Skin of body (tissue), 2 donors: ENCODE measurements around the gene KIFC3. TPM values are rescaled to one million over a fixed set of nuclear protein-coding genes. Genes with fewer than 3 reads are reported as not detected.
"Not testable (repeated sequence)": the region's sequence is repeated elsewhere in the genome, so short reads cannot be mapped to it uniquely, and the experiment has no call there.

ENCODE experiments used
- DNase-seq: peaks from one replicate; lab custom pipeline; 2025; lab: John Stamatoyannopoulos, UW
- total RNA-seq: library from RNA; depleted of rRNA; stranded (reverse); fragments of >200 nt; gene quantifications from one replicate; pipeline ENCODE4 v1.2.3, GENCODE V29; 2014

The KIFC3 gene, protein sequence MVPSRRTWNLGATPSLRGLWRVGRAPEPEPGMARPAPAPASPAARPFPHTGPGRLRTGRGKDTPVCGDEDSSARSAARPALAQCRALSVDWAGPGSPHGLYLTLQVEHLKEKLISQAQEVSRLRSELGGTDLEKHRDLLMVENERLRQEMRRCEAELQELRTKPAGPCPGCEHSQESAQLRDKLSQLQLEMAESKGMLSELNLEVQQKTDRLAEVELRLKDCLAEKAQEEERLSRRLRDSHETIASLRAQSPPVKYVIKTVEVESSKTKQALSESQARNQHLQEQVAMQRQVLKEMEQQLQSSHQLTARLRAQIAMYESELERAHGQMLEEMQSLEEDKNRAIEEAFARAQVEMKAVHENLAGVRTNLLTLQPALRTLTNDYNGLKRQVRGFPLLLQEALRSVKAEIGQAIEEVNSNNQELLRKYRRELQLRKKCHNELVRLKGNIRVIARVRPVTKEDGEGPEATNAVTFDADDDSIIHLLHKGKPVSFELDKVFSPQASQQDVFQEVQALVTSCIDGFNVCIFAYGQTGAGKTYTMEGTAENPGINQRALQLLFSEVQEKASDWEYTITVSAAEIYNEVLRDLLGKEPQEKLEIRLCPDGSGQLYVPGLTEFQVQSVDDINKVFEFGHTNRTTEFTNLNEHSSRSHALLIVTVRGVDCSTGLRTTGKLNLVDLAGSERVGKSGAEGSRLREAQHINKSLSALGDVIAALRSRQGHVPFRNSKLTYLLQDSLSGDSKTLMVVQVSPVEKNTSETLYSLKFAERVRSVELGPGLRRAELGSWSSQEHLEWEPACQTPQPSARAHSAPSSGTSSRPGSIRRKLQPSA
- 21.3 TPM for total RNA-seq

DNA sequence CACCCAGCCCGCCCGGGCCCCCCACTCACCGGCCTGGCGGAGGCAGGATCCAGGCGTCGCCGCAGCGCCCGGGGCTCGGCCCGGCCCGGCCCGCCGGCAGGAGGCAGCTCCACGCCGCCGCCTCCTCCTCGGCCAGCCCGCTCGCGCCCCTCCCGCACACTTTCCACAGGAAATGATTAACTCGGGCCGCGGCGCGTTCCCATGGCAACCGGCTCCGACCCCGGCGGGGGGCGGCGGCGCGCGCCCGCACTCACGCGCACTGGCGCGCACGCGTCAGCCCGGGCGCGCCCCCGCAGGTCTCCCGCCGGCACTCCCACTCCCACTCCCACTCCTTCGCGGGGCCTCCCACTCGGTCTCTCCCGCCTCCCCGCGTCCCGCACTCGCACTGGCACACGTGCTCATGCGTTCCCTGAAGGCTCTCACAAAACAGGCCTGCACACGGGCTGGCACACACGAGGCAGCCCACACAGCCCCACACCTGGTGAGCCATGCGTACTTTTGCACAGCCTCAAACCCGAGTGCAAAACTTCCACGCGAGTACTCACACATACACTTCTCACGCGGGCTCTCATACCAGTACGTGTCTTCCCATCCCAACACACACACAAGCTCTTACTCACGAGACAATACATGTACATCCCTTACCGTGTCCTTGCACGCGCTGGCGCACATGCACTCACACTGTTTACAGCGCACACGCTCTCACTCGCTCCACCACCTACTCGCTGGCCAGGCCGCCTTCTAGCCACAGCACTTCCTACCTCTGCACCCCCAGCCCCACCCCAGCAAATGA, at the start of gene KIFC3:
TSS of gene KIFC3 (minus strand) at position 151 of the 793 bp plus-strand sequence. CDS start 4,248 bp downstream, outside the sequence.
- peak; percentile 48 for DNase-seq

DNA sequence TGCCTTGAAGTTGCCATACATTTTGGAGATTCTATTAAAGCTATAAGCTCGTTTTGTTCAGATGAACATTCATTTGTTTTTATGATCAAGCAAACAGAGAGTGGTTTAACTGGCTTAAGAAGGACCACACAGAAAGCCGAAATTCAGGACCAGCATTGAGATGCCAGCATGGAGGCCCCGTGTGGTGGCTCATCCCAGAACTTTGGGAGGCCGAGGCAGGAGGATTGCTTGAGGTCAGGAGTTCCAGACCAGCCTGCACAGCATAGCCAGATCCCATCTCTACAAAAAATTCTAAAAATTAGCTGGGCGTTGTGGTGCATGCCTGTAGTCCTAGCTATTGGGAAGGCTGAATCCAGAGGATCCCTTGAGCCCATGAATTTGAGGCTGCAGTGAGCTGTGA, 45.9 kb upstream of the KIFC3 start:
- DNase-seq, result no peak

DNA sequence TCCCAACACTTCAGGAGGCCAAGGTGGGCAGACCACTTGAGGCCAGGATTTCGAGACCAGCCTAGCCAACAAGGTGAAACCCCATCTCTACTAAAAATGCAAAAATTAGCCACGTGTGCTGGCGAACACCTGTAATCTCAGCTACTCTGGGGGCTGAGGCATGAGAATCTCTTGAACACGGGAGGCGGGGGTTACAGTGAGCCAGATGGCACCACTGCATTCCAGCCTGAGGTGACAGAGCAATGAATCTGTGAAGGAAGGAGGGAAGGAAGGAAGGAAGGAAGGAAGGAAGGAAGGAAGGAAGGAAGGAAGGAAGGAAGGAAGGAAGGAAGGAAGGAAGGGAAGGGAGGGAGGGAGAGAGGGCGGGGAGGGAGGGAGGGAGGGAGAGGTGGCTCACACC, 44.6 kb upstream of the KIFC3 start:
- DNase-seq, result not testable (repeated sequence)

DNA sequence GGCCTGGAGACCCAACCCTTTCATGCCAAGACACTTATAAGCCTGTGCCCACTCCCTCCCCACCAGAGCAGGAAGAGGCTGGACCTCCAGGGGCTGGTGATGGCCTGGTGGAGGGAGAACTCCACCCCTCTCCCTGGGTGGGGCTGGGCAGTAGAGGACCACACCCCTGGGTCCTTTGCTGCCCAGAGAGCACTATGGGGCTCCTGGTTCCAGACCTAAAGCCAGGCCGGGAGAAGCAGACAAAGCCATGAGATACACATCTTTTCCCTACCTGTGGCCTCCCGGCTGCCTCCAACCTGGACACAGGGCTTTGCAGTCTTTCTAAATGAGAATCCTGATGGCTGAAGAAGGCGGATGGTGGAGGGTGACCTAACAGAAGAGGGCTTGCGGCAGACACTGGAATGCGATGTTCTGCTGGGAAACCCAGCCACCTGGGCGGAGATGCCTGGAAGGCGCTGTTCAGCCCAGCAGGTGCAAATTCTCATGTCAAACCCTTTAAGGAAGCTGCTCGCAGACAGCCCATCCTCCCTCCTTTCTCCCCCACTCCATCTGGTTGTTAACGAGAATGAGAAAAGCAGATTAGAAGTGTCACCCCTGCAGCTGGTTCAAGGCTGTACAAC, 43.9 kb upstream of the KIFC3 start:
- no peak for DNase-seq

DNA sequence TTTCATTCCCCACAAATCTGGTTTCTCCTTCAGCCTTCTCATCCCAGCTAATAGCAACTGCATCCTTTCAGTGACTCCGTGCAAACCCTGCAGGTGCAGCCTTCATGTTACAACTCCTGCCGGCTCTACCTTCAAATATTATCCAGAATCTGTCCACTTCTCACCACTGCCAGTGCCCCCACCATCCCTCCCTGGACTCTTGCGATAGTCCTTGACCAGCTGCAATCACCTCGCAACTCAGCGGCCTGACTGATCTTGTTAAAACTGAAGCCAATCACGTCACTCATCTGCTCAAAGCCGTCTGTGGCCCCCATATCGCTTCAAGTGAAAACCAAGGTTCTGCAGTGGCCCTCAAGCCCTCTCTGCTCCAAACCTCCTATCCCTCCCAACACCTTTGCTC, 42.8 kb upstream of the KIFC3 start:
- no peak for DNase-seq

DNA sequence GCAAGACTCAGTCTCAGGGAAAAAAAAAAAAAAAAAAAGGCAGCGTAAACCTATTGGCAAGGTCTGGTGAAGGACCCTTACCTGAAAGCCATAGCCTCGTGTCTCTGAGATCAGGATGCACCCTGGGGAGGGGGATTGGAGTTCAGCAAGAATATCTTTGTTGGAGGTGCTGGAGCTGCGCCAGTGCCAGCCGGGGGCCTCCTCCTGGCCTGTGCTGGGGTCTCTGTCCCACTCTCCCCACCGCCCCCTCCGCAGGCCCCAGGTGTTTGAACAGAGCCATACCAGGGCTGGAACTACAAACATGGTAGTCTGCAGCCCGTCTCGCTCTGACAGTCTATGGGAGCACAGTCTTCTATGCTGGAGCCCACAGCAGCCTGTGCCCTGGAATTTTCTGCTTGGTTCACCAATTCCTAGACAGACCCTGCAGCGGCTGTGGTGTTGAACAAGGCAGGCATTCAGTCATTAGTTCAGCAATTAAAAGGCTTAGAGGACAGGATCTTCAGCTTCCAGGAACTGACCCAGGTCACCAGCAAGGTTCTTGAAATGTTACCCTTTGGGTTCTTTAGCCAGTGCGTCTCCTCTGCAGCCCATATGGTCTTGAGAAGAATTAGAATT, 42.2 kb upstream of the KIFC3 start:
- DNase-seq, result no peak

DNA sequence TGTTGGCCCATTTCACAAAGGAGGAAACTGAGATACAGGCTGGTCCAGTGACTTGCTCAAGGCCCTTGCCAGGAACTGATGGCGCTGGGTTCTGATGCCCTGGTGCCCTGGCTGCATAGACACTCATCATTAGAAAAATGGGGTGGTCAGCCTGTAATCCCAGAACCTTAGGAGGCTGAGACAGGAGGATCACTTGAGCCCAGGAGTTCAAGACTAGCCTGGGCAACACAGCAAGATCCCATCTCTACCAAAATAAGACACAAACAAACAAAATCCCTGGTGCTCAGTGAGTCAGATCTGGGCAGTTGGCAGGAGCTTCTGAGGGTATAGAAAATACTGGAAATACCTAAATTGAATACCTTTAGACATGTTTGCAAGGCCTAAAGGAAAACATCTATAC, 41.1 kb upstream of the KIFC3 start:
- DNase-seq, result no peak

DNA sequence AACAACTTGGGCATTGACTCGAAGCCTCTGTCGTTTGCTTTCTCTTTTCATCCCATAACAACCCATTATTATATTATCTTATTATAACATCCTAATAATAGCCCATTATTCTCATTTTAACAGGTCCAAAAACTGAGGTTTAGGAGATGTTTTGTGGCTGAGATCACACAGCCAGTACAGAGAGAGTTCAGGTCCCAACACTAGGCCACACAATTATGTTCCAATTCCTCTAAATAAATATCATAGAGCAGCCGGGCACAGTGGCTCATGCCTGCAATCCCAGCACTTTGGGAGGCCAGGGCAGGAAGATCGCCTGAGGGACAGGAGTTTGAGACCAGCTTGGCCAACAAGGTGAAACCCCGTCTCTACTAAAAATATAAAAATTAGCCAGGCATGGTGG, 40.3 kb upstream of the KIFC3 start:
- no peak for DNase-seq

DNA sequence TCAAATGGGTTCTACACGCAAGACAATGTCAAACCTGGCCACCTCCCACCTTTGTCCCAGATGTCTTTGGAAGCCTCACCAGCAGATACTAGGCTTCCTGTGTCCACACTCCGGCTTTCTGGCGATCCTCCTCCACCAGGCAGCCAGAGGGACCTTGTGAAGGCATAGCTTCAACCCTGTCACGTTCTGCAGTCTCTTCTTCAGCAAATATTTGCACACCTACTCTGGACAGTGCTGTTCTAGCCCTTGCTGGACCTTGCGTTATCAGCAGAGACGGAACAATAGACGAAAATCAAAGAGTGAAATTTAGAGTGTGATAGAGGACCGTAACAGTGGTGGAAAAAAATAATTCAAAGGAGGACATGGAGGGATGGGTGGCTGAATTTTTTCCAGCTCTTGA, 38.5 kb upstream of the KIFC3 start:
- no peak for DNase-seq

DNA sequence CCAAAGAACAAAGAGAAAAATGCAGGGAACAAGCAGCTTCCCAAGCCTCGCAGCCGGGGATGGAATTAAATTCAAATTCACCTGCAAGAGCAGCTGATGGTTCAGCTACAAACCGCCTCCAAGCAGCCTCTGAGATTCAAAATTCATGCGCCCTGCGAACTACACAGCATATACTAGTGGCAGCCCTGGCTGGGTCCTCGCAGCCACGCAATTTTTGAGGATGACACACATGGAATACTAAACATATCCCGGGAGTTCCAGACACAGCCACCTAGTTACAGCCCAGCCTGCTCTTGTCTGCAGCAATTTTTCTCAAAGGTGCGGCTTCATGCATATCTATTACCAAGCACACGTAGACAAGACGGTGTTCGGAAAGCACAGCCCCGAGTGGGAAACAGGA, 35.9 kb upstream of the KIFC3 start:
- DNase-seq, result no peak

DNA sequence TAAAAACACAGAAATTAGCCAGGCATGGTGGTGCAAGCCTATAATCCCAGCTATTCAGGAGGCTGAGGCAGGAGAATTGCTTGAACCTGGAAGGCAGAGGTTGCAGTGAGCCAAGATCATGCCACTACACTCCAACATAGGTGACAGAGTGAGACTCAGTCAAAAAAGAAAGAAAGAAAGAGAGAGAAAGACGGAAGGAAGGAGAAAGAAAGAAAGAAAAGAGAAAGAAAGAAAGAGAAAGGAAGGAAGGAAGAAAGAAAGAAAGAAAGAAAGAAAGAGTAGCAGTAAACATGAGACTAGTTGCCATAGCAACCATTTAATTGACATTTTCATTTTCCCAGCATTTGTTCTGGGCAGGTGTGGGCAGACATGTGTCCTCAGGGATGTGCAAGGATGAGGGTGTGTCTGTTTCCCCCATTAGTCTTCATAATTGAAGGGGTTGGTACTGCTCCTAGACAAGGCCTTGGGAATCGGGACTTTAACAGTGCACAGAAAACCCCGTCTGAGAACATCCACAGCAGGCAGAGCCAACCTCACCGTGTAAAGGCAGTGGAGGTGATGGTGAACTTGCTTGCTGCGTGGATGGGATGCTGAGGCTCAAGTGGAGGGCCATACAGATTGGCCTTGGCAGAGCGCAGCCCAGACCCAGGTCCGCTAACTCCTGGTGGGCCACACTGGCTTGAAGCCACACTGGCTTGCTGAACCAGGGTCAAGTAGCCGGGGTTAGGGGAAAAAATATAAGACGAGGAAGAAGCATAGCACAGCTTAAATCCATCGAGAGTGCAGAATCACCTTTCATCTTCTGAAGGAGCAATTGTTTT, 35.2 kb upstream of the KIFC3 start:
- no peak for DNase-seq

DNA sequence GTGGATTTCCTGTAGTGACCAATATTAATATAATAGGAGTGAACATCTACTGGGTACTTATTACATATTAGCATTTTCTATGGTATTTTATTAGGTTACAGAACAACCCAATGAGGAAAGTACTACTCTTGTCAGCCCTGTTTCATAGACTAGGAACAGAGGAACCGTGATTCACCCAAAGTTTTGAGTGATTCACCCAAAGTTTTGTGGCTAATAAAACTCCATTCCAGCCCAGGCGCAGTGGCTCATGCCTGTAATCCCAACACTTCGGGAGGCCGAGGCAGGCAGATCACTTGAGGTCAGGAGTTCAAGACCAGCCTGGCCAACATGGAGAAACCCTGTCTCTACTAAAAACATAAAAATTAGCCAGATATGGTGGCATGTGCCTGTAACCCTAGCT, 33.1 kb upstream of the KIFC3 start:
- not testable (repeated sequence) for DNase-seq

DNA sequence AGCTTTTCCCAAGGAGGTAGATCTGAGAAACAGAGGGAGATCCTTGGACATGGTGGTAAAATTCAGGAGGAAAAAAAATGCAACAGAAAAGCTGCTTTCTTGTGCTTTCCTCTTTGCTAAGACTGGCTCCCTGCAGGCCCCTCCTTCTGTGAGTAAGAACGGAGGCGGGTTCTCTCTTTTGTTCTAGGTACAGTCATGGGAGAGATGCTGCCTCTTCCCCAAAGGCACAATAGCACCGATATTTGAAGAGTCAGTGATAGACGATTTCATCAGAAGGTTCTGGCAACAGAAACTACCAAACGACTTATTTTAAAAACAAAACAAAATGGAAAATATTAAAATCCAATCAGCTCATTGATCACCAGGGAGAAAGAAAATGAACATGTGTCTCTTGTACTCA, 32.6 kb upstream of the KIFC3 start:
- DNase-seq, result no peak

DNA sequence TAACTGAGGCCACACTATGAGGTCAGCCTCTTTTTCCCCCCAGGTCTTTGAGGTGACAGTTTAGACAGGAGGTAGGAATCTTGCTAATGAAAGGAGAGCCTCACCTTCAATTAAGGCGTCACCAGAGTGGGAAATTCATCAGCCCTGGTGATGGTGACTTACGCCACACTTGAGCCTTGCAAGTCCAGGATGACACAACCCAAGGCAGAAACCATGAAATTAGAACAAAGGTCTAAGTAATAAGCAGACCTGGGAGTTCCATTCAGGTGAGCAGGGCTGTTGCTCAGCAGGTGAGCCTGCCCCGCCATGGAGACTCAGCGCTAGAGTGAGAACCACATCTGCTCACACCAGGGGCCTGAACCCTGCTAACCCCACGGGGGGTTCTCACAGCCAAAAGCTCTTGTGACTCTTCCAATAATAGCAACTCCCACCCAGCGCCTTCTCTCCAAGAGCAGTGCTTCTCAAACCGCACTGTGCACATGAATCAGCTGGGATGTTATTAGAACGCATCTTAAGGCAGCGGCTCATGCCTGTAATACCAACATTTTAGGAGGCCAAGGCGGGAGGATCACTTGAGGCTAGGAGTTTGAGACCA, 28.7 kb upstream of the KIFC3 start:
- DNase-seq, result no peak

DNA sequence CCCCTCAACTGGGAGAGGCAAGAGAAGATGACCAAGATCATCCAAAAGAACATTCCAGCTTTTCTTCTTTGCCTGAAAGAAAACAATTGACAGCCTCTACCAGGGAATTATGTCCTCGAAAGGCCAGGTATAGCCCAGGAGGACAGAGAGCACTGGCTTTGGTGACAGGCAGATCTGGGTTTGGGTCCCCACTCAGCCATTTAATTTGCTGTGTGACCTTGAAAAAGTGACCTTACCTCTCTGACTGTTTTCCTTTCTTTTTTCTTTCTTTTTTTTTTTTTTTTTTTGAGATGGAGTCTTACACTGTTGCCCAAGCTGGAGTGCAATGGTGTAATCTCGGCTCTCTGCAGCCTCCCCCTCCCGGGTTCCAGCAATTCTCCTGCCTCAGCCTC, 27.7 kb upstream of the KIFC3 start:
- DNase-seq, result no peak

DNA sequence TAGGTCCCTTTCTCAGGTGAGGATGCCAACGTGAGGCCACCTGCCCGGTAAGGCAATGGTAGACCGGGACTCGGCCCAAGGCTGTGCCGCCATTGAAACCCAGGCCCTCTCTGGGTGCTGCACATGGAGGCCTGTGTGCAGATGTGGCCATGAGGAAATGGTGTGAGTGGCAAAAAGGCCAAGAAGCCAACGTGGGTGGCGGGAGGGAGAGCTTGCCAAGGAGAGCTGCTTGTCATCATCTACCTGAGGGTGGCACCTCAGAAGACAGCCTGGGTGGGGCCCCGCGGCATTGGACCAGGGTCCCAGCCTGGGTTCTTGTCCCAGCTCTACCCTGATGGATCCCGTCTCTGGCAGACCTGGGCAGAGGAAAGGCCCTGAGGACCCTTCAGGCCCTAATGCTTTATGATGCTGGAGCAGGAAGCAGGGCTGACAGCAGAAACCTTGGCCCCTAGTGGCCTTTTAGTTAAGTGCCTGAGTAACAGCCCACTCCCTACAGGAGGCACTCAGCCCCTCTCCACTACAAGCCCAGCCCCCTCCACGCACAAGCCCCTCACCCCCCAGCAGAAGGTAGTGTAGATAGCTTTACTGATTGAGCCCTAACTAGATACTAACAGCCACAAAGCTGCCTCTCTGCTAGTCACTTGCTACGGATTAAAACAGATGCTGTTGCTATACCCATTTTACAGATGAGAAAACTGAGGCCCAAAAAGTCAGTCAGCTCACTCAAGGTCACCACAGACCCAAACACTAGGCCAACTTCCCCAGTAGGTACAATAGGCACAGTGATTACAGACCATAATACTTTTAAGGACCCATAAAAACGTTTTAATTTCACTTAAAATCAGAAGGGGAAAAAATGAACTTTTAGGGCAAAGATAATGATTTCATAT, 26.2 kb upstream of the KIFC3 start:
- DNase-seq, result no peak

DNA sequence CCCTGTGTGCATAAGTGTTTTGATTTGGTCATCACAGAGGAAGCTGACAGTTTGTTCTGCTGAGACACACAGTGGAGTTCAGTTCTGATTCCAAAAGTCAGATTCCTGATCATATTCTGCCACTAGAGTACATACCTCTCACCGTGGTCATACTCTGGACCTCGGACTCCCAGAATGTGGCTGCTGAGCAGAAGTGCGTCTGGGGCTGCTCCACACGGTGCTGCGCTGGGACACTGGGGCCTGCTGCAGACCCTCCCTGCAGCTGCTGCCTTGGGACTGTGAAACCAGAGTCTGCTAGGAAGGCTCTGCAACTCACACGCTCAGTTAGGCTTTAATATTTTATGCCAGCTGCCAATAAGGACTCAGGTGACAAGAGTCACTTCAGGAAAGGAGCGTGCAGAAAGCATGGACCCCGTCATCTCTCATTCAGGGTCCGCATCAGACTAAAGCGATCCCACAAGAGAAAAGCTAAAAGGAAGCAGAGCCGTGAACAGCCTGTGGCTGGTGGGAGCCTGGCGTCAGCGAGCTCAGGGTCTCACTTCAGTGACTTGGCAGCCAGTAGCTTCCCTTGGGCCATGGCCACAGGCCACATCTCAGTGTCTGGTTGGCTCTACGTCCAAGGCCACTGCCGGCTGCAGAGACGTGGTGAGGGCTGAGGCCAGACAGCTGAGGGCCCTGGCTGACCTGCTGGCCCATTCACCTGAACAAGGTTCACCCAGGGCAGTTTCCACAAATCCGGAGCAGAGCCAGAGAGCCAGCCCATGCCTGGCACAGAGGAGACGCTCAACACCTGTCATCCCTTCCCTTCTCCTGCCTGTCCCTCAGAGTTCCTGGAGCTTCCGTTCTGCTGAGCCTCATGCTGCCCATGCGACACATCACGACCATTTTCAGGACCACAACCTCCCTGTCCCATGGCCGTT, 24.7 kb upstream of the KIFC3 start:
- DNase-seq, result no peak

DNA sequence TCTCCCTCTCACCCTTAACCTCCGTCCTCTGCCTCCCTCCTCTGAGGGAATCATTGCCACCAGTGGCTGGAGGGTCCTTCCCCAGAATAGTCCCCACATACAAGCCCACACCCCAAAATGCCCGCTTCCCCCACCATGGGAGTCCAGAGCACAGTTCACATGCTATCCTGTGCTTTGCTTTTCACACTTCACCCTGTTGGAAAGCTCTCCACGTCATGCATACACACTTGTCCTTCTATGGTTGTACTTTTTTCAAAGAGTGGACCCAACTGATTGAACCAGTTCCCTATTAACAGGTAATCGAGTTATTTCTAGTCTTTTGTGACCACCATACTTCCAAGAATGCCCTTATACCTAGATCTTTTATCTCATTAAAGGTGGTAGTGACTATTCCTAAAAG, 23.8 kb upstream of the KIFC3 start:
- DNase-seq, result no peak
